ENCODE results near the gene LRRC74B. TPM values are rescaled to one million over a fixed set of nuclear protein-coding genes. Genes with fewer than 3 reads are reported as not detected.
"Not testable (repeated sequence)": the region's sequence is repeated elsewhere in the genome, so short reads cannot be mapped to it uniquely, and the experiment has no call there.

Gene LRRC74B
- total and polyA plus RNA-seq, 4 donors: 0.97 to 9.0 (median 2.3) TPM

DNA sequence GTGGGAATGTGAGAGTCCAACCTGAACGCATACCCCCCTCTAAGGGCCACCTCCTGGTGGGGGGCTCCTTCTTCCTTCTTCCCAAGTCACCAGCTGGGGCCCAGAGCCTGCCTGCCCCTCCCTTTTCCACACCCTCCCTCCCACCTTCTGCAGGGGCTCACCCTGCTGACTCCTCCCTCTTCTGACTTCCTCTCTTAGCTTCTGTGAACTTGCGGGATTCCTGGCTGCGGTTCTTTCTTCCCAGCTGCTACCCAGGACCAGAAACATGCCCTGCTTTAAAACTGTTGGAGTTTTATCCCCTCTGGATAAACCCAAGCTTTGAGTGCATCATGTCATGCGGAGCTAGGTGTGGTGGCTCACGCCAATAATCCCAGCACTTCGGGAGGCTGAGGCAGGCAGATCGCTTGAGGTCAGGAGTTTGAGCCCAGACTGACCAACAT, 10.2 kb downstream of the LRRC74B start:
- H3K4me1 ChIP-seq (ENCODE audit: control insufficient read depth in 5 of 5, insufficient read depth in 5 of 5, low read length in 5 of 5): no peaks in the 10 kb centered on the region
- no peak overlapping the region for H3K9ac ChIP-seq (ENCODE audit: insufficient read depth in 1 of 2, low read length in 2 of 2)
- DNase-seq: no peak
- H3K9me3 ChIP-seq (ENCODE audit: control insufficient read depth in 4 of 4, insufficient read depth in 3 of 4, low read length in 3 of 4): no peaks in the 10 kb centered on the region
- whole genome bisulfite sequencing, 2 donors: 31 to 43% methylated on average over 7 of the region's 7 CpGs
- TF ChIP-seq, protein P1, sequence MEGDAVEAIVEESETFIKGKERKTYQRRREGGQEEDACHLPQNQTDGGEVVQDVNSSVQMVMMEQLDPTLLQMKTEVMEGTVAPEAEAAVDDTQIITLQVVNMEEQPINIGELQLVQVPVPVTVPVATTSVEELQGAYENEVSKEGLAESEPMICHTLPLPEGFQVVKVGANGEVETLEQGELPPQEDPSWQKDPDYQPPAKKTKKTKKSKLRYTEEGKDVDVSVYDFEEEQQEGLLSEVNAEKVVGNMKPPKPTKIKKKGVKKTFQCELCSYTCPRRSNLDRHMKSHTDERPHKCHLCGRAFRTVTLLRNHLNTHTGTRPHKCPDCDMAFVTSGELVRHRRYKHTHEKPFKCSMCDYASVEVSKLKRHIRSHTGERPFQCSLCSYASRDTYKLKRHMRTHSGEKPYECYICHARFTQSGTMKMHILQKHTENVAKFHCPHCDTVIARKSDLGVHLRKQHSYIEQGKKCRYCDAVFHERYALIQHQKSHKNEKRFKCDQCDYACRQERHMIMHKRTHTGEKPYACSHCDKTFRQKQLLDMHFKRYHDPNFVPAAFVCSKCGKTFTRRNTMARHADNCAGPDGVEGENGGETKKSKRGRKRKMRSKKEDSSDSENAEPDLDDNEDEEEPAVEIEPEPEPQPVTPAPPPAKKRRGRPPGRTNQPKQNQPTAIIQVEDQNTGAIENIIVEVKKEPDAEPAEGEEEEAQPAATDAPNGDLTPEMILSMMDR (IDR thresholded peaks at IDR 0.05; ENCODE audit: control extremely low read depth, extremely low read depth): no peak
- no peak for ATAC-seq (ENCODE audit: insufficient read depth, low FRiP score)
- no peaks in the 10 kb centered on the region for H3K36me3 ChIP-seq (ENCODE audit: control insufficient read depth in 4 of 4, insufficient read depth in 4 of 4, low read length in 4 of 4)
- H3K27ac ChIP-seq (ENCODE audit: low read depth in 1 of 2, low read length in 1 of 2): no peak overlapping the region
- H3K4me3 ChIP-seq: no peak overlapping the region
- H3K27me3 ChIP-seq (ENCODE audit: control insufficient read depth in 3 of 3, insufficient read depth in 3 of 3, low read length in 2 of 3): peaks cover 0 to 3% (median 0%) of the 10 kb centered on the region in 3 donors

DNA sequence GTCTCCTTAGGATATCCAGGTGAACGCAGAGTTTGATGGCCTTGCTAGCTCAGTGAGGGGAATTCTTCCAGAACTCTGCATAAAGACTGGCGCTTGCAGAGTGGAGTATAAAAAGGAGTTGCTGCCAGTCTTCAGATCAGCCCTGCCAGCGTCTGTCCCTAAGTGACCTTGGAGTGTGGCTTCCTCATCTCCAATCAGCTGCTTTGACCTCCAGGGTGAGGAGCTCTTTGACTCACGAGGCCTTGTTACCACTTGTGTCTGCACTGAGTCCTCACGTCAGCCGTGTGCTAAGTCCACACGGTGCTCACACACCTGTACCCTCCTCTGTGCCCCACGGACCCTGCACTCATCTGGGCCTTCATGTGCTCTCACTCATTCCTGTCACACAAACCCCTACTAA, 14.6 kb downstream of the LRRC74B start:
- not testable (repeated sequence) for H3K4me3 ChIP-seq; H3K9ac ChIP-seq (ENCODE audit: insufficient read depth in 1 of 2, low read length in 2 of 2); H3K27ac ChIP-seq (ENCODE audit: low read depth in 1 of 2, low read length in 1 of 2); H3K9me3 ChIP-seq (ENCODE audit: control insufficient read depth in 4 of 4, insufficient read depth in 3 of 4, low read length in 3 of 4); DNase-seq; H3K27me3 ChIP-seq (ENCODE audit: control insufficient read depth in 3 of 3, insufficient read depth in 3 of 3, low read length in 2 of 3); H3K36me3 ChIP-seq (ENCODE audit: control insufficient read depth in 4 of 4, insufficient read depth in 4 of 4, low read length in 4 of 4); H3K4me1 ChIP-seq (ENCODE audit: control insufficient read depth in 5 of 5, insufficient read depth in 5 of 5, low read length in 5 of 5); ATAC-seq (ENCODE audit: insufficient read depth, low FRiP score)
- WGBS, 2 donors: 79 to 80% methylated on average over 5 to 7 of the region's 8 CpGs

DNA sequence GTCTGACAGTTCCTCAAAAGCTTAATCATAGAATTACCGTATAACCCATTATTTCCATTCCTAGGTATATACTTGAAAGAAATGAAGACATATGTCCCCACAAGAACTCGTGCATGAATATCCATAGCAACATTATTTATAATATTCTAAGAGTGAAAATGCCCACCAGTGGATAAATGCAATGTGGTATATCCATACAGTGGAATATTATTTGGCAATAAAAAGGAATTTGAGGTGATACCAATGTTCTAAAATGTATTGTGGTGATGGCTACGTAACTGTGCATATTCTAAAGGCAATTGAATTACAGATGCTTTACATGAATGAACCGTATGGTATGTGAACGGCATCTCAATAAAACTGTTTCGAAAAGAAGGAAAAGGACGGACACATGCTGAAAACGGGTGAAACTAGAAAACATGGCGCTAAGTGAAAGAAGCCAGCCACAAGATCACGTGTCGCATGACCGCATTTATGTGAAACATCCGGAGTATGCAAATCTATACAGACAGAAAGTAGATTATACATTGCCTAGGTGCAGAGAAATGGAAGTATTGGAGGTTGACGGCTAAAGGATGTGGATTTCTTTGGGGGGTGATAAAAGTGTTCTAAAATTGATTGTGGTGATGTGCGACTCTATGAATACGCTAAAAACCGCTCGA, 16.0 kb downstream of the LRRC74B start:
- not testable (repeated sequence) for H3K36me3 ChIP-seq (ENCODE audit: control insufficient read depth in 4 of 4, insufficient read depth in 4 of 4, low read length in 4 of 4); H3K4me3 ChIP-seq; H3K27ac ChIP-seq (ENCODE audit: low read depth in 1 of 2, low read length in 1 of 2); ATAC-seq (ENCODE audit: insufficient read depth, low FRiP score); DNase-seq; H3K27me3 ChIP-seq (ENCODE audit: control insufficient read depth in 3 of 3, insufficient read depth in 3 of 3, low read length in 2 of 3); H3K9ac ChIP-seq (ENCODE audit: insufficient read depth in 1 of 2, low read length in 2 of 2); H3K4me1 ChIP-seq (ENCODE audit: control insufficient read depth in 5 of 5, insufficient read depth in 5 of 5, low read length in 5 of 5); H3K9me3 ChIP-seq (ENCODE audit: control insufficient read depth in 4 of 4, insufficient read depth in 3 of 4, low read length in 3 of 4)
- WGBS, 2 donors: 94 to 96% methylated on average over 18 of the region's 18 CpGs

DNA sequence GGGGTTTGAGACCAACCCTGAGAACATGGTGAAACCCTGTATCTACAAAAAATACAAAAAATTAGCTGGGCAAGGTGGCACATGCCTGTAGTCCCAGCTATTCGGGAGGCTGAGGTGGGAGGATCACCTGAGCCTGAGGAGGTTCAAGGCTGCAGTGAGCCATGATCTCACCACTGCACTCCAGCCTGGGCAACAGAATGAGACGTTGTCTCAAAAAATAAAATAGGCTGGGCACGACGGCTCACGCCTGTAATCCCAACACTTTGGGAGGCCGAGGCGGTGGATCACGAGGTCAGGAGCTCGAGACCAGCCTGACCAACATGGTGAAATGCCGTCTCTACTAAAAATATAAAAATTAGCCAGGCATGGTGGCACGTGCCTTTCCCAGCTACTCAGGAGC, 18.7 kb downstream of the LRRC74B start:
- not testable (repeated sequence) for H3K27ac ChIP-seq (ENCODE audit: low read depth in 1 of 2, low read length in 1 of 2); H3K9me3 ChIP-seq (ENCODE audit: control insufficient read depth in 4 of 4, insufficient read depth in 3 of 4, low read length in 3 of 4); DNase-seq; H3K4me1 ChIP-seq (ENCODE audit: control insufficient read depth in 5 of 5, insufficient read depth in 5 of 5, low read length in 5 of 5); H3K9ac ChIP-seq (ENCODE audit: insufficient read depth in 1 of 2, low read length in 2 of 2); H3K4me3 ChIP-seq; H3K27me3 ChIP-seq (ENCODE audit: control insufficient read depth in 3 of 3, insufficient read depth in 3 of 3, low read length in 2 of 3); ATAC-seq (ENCODE audit: insufficient read depth, low FRiP score); H3K36me3 ChIP-seq (ENCODE audit: control insufficient read depth in 4 of 4, insufficient read depth in 4 of 4, low read length in 4 of 4)
- WGBS, 2 donors: 84 to 88% methylated on average over 11 of the region's 11 CpGs
